PC-3 (cell line): Measurements from ENCODE around the gene RC3H2. TPM values are rescaled to one million over a fixed set of nuclear protein-coding genes. Genes with fewer than 3 reads are reported as not detected.

ENCODE experiments used
- ATAC-seq: fragments of 200-7000 bp; cut with Tn5 transposase; 2 replicates; pipeline ENCODE4 v1.9.1; 2020; ENCODE audit warnings: mild to moderate bottlenecking, moderate library complexity
- BruUV-seq: library from RNA; stranded (reverse); fragments of 400-500 nt; replicated peaks from 2 replicates; lab custom pipeline; 2021; lab: Mats Ljungman, UMichigan
- CTCF ChIA-PET: fragments of 300-600 bp; sonication (Branson Sonifier 250); formaldehyde crosslinking; loops from one replicate; lab custom pipeline; 2022; ENCODE audit warnings: antibody characterized with exemption; lab: Charles Lee
- POLR2A ChIA-PET: fragments of 300-600 bp; sonication (Branson Sonifier 250); formaldehyde crosslinking; loops from one replicate; lab custom pipeline; 2022; ENCODE audit warnings: antibody characterized with exemption; ENCODE audit not compliant: unreplicated experiment; lab: Charles Lee
- DNase-seq: peaks from one replicate; pipeline ENCODE4 v3.0.0-alpha.2; 2015
- H2AFZ ChIP-seq: fragments of 300-600 bp; sonication (generic); 2 replicates; pipeline ENCODE4 v1.6.0; 2016; ENCODE audit warnings: antibody characterized with exemption, low read length
- H3F3A ChIP-seq: fragments of 300-600 bp; sonication (generic); one replicate; pipeline ENCODE4 v1.6.0; 2017; ENCODE audit warnings: antibody characterized with exemption, low read length, control low read depth, mild to moderate bottlenecking; ENCODE audit not compliant: unreplicated experiment
- H3K27ac ChIP-seq: fragments of 300-600 bp; sonication (generic); 2 replicates; pipeline ENCODE4 v1.5.1; 2016; ENCODE audit warnings: mild to moderate bottlenecking, low read length
- H3K27me3 ChIP-seq: fragments of 300-600 bp; sonication (generic); 2 replicates; pipeline ENCODE4 v1.6.1; 2016; ENCODE audit warnings: low read length, mixed read lengths
- H3K36me3 ChIP-seq: fragments of 300-600 bp; sonication (generic); 2 replicates; pipeline ENCODE4 v1.6.1; 2016; ENCODE audit warnings: low read depth, mixed run types, low read length, mixed read lengths
- H3K4me1 ChIP-seq: fragments of 300-600 bp; sonication (generic); 2 replicates; pipeline ENCODE4 v1.5.1; 2016; ENCODE audit warnings: low read length; ENCODE audit not compliant: insufficient read depth
- H3K4me2 ChIP-seq: fragments of 300-600 bp; sonication (generic); 2 replicates; pipeline ENCODE4 v1.6.0; 2016; ENCODE audit warnings: low read length
- H3K4me3 ChIP-seq: fragments of 300-600 bp; sonication (generic); 2 replicates; pipeline ENCODE4 v1.5.1; 2016; ENCODE audit warnings: mild to moderate bottlenecking, low read length, mixed read lengths
- H3K79me2 ChIP-seq: fragments of 300-600 bp; sonication (generic); 2 replicates; pipeline ENCODE4 v1.6.1; 2017; ENCODE audit warnings: low read length, mixed read lengths
- H3K9ac ChIP-seq: fragments of 300-600 bp; sonication (generic); 2 replicates; pipeline ENCODE4 v1.6.0; 2016; ENCODE audit warnings: mild to moderate bottlenecking, low read length
- H3K9me2 ChIP-seq: fragments of 300-600 bp; sonication (generic); replicated peaks from 2 replicates; pipeline ENCODE4 v1.6.1; 2016; ENCODE audit warnings: mixed run types, low read length, mixed read lengths
- H3K9me3 ChIP-seq: fragments of 300-600 bp; sonication (generic); 2 replicates; pipeline ENCODE4 v1.6.1; 2016; ENCODE audit warnings: low read length, mixed read lengths
- H4K20me1 ChIP-seq: fragments of 300-600 bp; sonication (generic); 2 replicates; pipeline ENCODE4 v1.6.1; 2016; ENCODE audit warnings: low read length, mixed read lengths
- EZH2 ChIP-seq: fragments of 300-600 bp; sonication (generic); IDR thresholded peaks from one replicate; pipeline ENCODE4 v1.6.1; 2017; ENCODE audit warnings: antibody characterized with exemption, mild to moderate bottlenecking, low read length; ENCODE audit not compliant: unreplicated experiment
- EZH2phosphoT487 ChIP-seq: fragments of 300-600 bp; sonication (generic); IDR thresholded peaks from 2 replicates; pipeline ENCODE4 v1.6.1; 2018; ENCODE audit warnings: mild to moderate bottlenecking, antibody characterized with exemption, low read length, borderline replicate concordance
- intact Hi-C: fragments of 100-400 bp; cut with micrococcal nuclease; formaldehyde crosslinking; loops from 2 replicates; pipeline ENCODE4 v1.9.0; 2023
- total RNA-seq: library from RNA; depleted of rRNA; stranded (reverse); fragments of >200 nt; gene quantifications from 2 replicates; pipeline ENCODE4 v1.2.3, GENCODE V29; 2014
- TF ChIP-seq, protein P1 (sequence below): fragments of 300-600 bp; sonication (generic); conservative IDR thresholded peaks from 2 replicates; pipeline ENCODE4 v1.5.1; 2017; ENCODE audit warnings: antibody characterized with exemption, low read depth, mild to moderate bottlenecking, low read length

RC3H2 gene
- total RNA-seq, 1 experiment from 2014 or later = 23.0 TPM

DNA sequence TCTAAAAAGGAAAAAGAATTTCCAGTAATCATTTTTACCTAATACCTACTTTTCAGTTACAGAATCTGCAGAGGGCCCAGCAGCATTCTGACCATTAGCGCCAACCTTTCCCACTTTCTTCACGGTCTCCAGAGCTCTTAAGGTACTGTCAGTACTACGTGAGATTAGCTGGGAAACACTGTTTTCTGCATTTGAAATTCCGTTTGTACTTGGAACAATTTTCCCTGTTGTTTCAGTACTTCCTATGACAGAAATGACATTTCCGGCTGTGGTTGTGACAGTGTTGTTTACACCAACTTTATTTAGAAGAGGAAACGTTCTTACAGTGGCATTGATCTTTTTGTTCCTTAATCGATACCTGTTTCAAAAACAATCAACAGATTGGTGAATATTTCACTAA, 39.9 kb downstream of the RC3H2 start:
- Histone ChIP-seq H3K9me2 (no peaks in the 10 kb centered on the region), H3F3A (peaks cover 5% of the 10 kb centered on the region), H3K4me2 (no peak overlapping the region), H4K20me1 (no peaks in the 10 kb centered on the region), H3K79me2 (no peaks in the 10 kb centered on the region), H3K36me3 (no peaks in the 10 kb centered on the region; the same call in 1 of the 2 replicates), H3K27me3 (no peaks in the 10 kb centered on the region), H3K9me3 (no peaks in the 10 kb centered on the region), H3K27ac (no peak overlapping the region), H3K4me3 (no peak overlapping the region), H3K9ac (no peak overlapping the region), H2AFZ (no peak overlapping the region), H3K4me1 (peaks cover 10% of the 10 kb centered on the region)
- BruUV-seq = no TSS peak
- TF ChIP-seq, protein P1, sequence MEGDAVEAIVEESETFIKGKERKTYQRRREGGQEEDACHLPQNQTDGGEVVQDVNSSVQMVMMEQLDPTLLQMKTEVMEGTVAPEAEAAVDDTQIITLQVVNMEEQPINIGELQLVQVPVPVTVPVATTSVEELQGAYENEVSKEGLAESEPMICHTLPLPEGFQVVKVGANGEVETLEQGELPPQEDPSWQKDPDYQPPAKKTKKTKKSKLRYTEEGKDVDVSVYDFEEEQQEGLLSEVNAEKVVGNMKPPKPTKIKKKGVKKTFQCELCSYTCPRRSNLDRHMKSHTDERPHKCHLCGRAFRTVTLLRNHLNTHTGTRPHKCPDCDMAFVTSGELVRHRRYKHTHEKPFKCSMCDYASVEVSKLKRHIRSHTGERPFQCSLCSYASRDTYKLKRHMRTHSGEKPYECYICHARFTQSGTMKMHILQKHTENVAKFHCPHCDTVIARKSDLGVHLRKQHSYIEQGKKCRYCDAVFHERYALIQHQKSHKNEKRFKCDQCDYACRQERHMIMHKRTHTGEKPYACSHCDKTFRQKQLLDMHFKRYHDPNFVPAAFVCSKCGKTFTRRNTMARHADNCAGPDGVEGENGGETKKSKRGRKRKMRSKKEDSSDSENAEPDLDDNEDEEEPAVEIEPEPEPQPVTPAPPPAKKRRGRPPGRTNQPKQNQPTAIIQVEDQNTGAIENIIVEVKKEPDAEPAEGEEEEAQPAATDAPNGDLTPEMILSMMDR = no peak
- no peak for TF ChIP-seq EZH2
- no peak for TF ChIP-seq EZH2phosphoT487
- intact Hi-C loops = no loop called here
- POLR2A ChIA-PET = no interaction called here
- ATAC-seq (no peak), DNase-seq (no peak)
- CTCF ChIA-PET = no interaction called here

DNA sequence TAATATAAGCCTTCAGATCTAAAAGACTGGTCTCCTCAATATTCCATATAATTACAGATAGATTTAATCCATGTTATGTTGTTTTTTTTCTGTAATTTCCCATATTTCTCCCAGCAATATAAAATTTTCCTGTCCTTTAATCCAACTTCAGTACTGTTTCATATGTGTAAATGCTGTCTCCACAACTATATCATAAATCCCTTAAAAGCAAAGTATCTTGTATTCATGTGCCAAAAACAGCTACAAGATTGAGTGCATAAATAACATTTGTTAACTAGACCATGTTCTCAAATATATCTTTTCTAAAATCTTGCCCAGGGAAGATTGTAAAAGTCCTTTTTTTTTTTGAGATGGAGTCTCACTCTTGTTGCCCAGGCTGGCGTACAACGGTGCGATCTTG, 41.8 kb downstream of the RC3H2 start:
- H3F3A ChIP-seq = peaks cover 5% of the 10 kb centered on the region
- BruUV-seq = no TSS peak
- no peak overlapping the region for H3K9ac ChIP-seq
- H3K36me3 ChIP-seq = peaks cover 4% of the 10 kb centered on the region
- no peaks in the 10 kb centered on the region for H3K27me3 ChIP-seq
- no peak for TF ChIP-seq EZH2
- TF ChIP-seq, protein P1 = no peak
- no peak for TF ChIP-seq EZH2phosphoT487
- no peaks in the 10 kb centered on the region for H3K79me2 ChIP-seq
- H2AFZ ChIP-seq = no peak overlapping the region
- DNase-seq = no peak
- no peak overlapping the region for H3K4me2 ChIP-seq
- ChIA-PET POLR2A (no interaction called here), CTCF (no interaction called here)
- no peaks in the 10 kb centered on the region for H3K9me3 ChIP-seq
- peaks cover 19% of the 10 kb centered on the region for H3K4me1 ChIP-seq
- intact Hi-C loops = no loop called here
- H3K9me2 ChIP-seq = no peaks in the 10 kb centered on the region
- ATAC-seq = no peak
- no peak overlapping the region for H3K4me3 ChIP-seq
- H4K20me1 ChIP-seq = no peaks in the 10 kb centered on the region
- no peak overlapping the region for H3K27ac ChIP-seq

DNA sequence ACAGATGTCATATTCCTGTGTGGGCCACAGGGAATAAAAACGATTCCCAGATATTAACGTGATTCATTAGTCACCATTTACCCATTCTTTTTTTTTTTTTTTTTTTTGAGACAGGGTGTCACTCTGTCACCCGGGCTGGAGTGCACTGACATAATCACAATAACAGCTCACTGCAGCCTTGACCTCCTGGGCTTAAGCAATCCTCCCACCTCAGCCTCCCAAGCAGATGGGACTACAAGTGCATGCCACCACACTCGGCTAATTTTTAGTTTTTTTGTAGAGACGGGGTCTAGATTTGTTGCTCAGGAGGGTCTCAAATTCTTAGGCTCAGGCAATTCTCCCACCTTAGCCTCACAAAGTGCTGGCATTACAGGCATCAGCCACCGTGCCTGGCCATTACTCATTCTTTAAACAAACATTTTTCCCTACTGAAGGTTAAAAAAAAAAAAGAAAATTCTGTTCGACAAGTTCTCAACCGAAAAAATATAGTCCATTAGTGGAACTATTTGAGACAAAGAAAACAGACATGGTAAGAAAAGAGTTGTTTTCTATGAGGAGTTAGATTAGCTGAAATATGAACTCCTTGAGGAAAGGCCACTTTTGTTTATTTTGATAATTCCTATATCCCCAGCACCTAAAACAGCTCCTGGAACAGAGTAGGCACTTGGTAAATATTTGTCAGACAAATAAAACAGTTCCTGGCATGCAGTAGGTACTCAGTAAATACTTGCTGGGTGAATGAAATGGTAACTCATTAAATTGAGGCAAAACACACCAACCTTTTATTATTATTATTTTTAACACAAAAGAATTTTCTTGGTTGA, 44.6 kb downstream of the RC3H2 start:
- TF ChIP-seq EZH2phosphoT487 (no peak), EZH2 (no peak)
- TF ChIP-seq, protein P1 = no peak
- ChIA-PET CTCF (no interaction called here), POLR2A (no interaction called here)
- intact Hi-C loops = loop anchor here (2.0 kb wide), 1 partner anchor 38 kb away; no protein-coding TSS in a partner anchor
- BruUV-seq = no TSS peak
- H2AFZ ChIP-seq = no peak overlapping the region
- no peak overlapping the region for H3K9ac ChIP-seq
- H3F3A ChIP-seq = peaks cover 5% of the 10 kb centered on the region
- H3K4me3 ChIP-seq = no peak overlapping the region
- H3K4me1 ChIP-seq = peaks cover 19% of the 10 kb centered on the region
- H4K20me1 ChIP-seq = no peaks in the 10 kb centered on the region
- H3K9me2 ChIP-seq = no peaks in the 10 kb centered on the region
- H3K9me3 ChIP-seq = no peaks in the 10 kb centered on the region
- peak overlapping the region; percentile 74 for H3K27ac ChIP-seq
- ATAC-seq (peak; percentile 95), DNase-seq (peak; percentile 66)
- H3K27me3 ChIP-seq = no peaks in the 10 kb centered on the region
- H3K36me3 ChIP-seq = peaks cover 19% of the 10 kb centered on the region
- no peaks in the 10 kb centered on the region for H3K79me2 ChIP-seq
- H3K4me2 ChIP-seq = peak overlapping the region; percentile 47; the same call in 1 of the 2 replicates
